Subcutaneous abdominal adipose tissue (tissue), 5 donors: Measurements from ENCODE around the gene SEMA3F.
"Not testable (repeated sequence)": the region's sequence is repeated elsewhere in the genome, so short reads cannot be mapped to it uniquely, and the experiment has no call there.

Experiments
- H3K27ac ChIP-seq: one replicate; pipeline ENCODE4 v1.7.0; 2013; ENCODE audit warnings: low read depth, mild to moderate bottlenecking, inconsistent platforms, low read length, moderate library complexity
- H3K27me3 ChIP-seq, 5 donors: one replicate each; pipeline ENCODE4 v1.7.0; 2013; ENCODE audit warnings: low read length in 5 of 5, inconsistent platforms in 1 of 5; ENCODE audit not compliant: control insufficient read depth in 5 of 5, insufficient read depth in 4 of 5
- H3K36me3 ChIP-seq, 5 donors: one replicate each; pipeline ENCODE4 v1.7.0; 2013; ENCODE audit warnings: low read length in 5 of 5; ENCODE audit not compliant: control insufficient read depth in 5 of 5, insufficient read depth in 5 of 5
- H3K4me1 ChIP-seq, 5 donors: one replicate each; pipeline ENCODE4 v1.7.0; 2013; ENCODE audit warnings: low read length in 5 of 5, mild to moderate bottlenecking in 3 of 5, moderate library complexity in 1 of 5; ENCODE audit not compliant: control insufficient read depth in 5 of 5, insufficient read depth in 5 of 5
- H3K4me3 ChIP-seq, 5 donors: one replicate each; pipeline ENCODE4 v1.7.0; 2013; ENCODE audit warnings: low read length in 5 of 5, low read depth in 1 of 5
- H3K9ac ChIP-seq, 5 donors: one replicate each; pipeline ENCODE4 v1.7.0; 2013; ENCODE audit warnings: low read length in 5 of 5, mild to moderate bottlenecking in 4 of 5, moderate library complexity in 3 of 5
- H3K9me3 ChIP-seq, 5 donors: one replicate each; pipeline ENCODE4 v1.7.0; 2013; ENCODE audit warnings: low read length in 5 of 5; ENCODE audit not compliant: control insufficient read depth in 5 of 5
- donor health status: healthy.
- donor health status: healthy.
- donor health status: healthy.
- donor health status: healthy.
- donor health status: healthy.

The SEMA3F gene

DNA sequence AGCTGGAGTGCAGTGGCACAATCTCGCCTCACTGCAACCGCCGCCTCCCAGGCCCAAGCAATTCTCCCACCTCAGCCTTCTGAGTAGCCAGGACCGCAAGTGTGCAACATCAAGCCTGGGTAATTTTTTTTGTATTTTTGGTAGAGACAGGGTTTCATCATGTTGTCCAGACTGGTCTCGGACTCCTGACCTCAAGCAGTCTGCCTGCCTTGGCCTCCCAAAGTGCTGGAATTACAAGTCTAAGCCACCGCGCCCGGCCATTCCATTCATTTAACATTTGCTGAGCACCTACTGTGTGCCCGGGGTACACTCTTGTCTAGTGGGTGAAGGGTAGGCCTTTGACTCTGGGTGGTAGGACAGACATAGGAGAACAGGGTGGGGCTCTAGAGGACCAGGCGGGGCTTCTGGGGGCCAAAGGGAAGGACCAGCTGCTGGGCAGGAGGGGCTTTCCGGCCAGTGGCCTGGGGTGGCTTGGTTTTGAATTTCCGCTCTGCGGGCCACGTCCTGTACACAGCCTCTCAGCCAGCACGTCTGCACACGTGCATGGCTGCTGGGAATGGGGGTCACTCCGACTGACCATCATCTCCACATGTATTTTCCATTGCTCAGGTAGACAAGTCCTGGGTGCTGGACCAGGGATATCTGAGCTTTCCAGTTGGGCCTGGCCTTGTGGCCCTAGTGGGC, 52.4 kb downstream of the SEMA3F start:
- no peak overlapping the region for H3K27ac ChIP-seq
- peaks cover 22 to 40% (median 32%) of the 10 kb centered on the region in 5 donors for H3K27me3 ChIP-seq
- H3K4me1 ChIP-seq = peaks cover 4 to 30% (median 21%) of the 10 kb centered on the region in 5 donors
- H3K9me3 ChIP-seq = no peaks in the 10 kb centered on the region
- no peak overlapping the region for H3K9ac ChIP-seq
- H3K36me3 ChIP-seq = no peaks in the 10 kb centered on the region
- H3K4me3 ChIP-seq = no peak overlapping the region

DNA sequence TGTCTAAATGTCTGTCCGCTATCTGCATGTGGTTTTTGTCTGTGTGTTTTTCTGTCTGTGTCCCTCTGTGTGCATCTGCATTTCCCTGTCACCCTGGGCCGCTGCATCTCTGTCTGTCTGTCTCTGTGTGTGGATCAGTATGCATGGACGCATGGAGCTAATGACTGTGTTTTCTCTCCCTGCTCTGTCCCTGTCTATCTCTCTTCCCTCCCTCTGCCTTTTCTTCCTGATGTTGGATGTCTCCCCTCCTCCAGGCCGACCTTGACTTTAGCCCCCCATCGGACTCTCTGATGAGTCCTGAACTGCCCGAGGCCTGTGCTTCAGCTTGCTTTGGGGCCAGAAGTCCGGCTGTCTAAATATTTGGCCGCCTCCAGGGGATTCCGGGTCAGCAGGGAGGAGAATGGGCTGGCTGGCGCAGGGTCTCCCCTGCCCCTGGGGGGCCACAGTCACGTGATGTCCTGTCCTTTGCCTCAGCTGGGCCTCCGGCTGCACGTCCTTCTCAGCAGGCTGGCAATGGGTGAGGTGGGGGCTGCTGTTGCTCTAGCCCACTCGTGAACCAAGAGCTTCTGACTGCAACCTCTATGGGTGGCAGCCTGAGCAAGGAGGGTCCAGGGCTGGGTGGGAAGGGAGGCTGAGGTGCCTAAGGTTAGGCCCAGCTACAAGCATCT, 53.7 kb downstream of the SEMA3F start:
- Histone ChIP-seq H3K27ac (no peak overlapping the region), H3K4me1 (peaks cover 4 to 35% (median 26%) of the 10 kb centered on the region in 5 donors), H3K9me3 (no peaks in the 10 kb centered on the region), H3K36me3 (no peaks in the 10 kb centered on the region), H3K9ac (peak overlapping the region in 1 of 5 donors; percentile 6), H3K4me3 (no peak overlapping the region), H3K27me3 (peaks cover 10 to 27% (median 20%) of the 10 kb centered on the region in 5 donors)

DNA sequence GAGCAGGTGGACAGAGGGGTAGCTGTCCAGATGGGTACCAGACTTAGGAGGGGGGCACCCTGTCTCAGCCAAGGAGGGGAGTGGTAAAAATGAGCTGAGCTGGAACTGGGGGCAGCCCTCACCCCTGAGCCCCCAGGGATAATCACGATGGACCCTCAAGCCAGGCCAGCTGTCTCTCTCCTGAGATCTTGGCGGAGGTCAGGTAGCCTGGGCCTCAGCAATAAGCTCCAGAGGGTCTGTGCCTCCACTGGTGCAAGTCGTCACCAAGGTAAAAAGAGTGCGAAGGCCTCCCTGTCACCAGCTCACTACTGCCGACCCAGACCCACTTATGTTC, 55.0 kb downstream of the SEMA3F start:
- peaks cover 3 to 16% (median 10%) of the 10 kb centered on the region in 5 donors for H3K27me3 ChIP-seq
- no peak overlapping the region for H3K27ac ChIP-seq
- H3K9me3 ChIP-seq = no peaks in the 10 kb centered on the region
- H3K36me3 ChIP-seq = no peaks in the 10 kb centered on the region
- H3K4me1 ChIP-seq = peaks cover 4 to 32% (median 23%) of the 10 kb centered on the region in 5 donors
- no peak overlapping the region for H3K4me3 ChIP-seq
- H3K9ac ChIP-seq = no peak overlapping the region

DNA sequence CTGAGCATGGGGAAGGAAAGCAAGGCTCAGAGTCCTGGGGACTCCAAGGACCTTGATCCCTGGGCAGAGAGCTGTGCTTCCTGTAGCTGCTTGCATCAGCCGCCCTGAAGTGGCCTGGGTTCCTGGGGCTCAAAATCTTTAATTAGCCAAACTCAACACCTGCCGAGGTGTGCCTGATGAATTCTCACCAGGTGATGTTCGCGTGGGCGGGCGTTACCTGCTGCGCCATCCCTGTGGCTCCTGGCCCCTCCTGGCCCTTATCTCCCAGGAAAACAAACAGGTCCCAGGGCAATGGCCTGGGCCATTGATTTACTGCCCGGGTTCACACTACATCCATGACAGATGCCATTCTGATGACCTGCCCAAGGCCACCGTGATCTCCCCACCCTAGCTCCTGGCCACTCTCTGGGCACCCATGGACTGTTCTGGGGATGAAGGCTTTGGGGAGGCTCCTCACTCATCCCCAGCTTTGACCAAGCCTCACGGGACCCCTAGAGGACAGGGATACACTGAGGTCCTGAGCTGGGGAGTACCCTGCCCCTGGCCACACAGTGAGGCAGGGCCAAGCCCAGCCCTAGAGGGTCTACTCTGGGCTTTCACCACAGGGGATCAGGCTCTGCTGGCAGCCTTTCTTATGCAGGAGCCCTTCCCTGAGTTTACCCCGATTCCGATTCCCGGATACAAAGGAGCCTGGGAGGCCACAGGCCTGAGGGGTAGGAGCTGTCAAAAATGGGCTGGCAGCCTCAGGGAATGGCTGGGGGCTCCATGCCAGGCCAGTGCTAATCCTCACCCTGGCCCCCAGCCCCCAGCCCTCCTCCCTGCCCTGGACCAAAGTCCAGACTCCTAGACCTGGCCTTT, 55.6 kb downstream of the SEMA3F start:
- Histone ChIP-seq H3K9me3 (no peaks in the 10 kb centered on the region), H3K36me3 (no peaks in the 10 kb centered on the region), H3K9ac (no peak overlapping the region), H3K27ac (no peak overlapping the region), H3K4me3 (no peak overlapping the region), H3K27me3 (peaks cover 0 to 10% (median 7%) of the 10 kb centered on the region in 5 donors), H3K4me1 (peaks cover 4 to 26% (median 17%) of the 10 kb centered on the region in 5 donors)

DNA sequence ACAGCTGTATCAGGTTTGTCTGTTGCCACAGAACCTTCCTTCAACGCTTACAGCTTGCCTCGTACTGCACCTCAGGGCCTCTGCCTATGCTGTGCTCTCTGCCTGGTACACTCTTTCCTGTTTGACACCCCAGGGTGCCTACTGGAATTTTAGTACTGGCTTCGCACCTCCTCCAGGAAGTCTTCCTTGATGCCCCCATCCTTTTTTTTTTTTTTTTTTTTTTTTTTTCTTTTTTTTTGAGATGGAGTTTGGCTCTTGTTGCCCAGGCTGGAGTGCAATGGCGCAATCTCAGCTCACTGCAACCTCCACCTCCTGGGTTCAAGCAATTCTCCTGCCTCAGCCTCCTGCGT, 56.2 kb downstream of the SEMA3F start:
- not testable (repeated sequence) for H3K27me3 ChIP-seq, H3K27ac ChIP-seq, H3K36me3 ChIP-seq, H3K9ac ChIP-seq, H3K9me3 ChIP-seq, H3K4me3 ChIP-seq
- peaks cover under 1 to 22% (median 14%) of the 10 kb centered on the region in 5 donors for H3K4me1 ChIP-seq

DNA sequence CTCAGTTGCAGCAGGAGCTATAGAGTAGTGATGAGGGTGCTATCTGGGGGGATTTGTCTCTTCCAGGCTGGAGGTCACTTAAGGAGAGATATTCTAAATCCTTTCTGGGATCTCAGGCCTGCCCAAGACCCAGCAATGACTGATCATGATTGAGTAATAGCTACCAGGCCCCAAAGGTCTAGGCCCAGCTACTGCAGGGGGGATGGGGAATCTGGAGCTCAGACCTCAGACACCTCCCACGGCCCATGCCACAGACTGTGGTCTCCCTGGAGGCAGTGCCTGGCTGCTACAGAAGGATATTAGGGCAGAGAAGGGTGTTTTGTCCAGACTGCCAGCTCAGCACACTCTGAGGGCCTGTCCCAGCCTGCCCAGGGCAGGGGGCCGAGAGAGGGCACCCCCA, 56.8 kb downstream of the SEMA3F start:
- H3K27ac ChIP-seq = no peak overlapping the region
- H3K4me3 ChIP-seq = no peak overlapping the region
- peaks cover 0 to 2% (median under 1%) of the 10 kb centered on the region in 5 donors for H3K27me3 ChIP-seq
- H3K9me3 ChIP-seq = no peaks in the 10 kb centered on the region
- peaks cover 0 to 22% (median 14%) of the 10 kb centered on the region in 5 donors for H3K4me1 ChIP-seq
- H3K9ac ChIP-seq = no peak overlapping the region
- H3K36me3 ChIP-seq = no peaks in the 10 kb centered on the region

DNA sequence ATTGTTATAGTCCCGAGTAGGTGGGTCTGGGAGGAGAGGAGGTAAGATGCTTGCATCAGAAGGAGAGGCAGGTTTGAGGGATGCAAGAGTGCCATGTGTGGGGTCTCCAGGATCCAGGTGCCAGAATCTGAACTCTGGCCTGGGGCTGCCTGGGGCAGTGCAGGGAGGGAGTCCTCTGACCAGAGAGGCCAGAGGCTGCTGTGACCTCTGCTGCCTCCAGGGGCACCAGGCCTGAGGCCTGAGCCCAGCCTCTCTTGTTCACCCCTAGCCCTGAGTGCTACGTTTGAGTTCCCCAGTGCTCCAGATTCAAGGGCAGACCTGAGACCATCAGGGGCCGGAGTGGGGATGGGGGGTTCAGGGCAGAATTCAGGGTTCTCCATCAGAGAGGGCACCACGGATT, 57.4 kb downstream of the SEMA3F start:
- Histone ChIP-seq H3K27me3 (peaks cover 0 to 2% (median 0%) of the 10 kb centered on the region in 5 donors), H3K36me3 (no peaks in the 10 kb centered on the region), H3K4me3 (no peak overlapping the region), H3K9me3 (no peaks in the 10 kb centered on the region), H3K4me1 (peaks cover 0 to 22% (median 14%) of the 10 kb centered on the region in 5 donors), H3K9ac (no peak overlapping the region), H3K27ac (no peak overlapping the region)

DNA sequence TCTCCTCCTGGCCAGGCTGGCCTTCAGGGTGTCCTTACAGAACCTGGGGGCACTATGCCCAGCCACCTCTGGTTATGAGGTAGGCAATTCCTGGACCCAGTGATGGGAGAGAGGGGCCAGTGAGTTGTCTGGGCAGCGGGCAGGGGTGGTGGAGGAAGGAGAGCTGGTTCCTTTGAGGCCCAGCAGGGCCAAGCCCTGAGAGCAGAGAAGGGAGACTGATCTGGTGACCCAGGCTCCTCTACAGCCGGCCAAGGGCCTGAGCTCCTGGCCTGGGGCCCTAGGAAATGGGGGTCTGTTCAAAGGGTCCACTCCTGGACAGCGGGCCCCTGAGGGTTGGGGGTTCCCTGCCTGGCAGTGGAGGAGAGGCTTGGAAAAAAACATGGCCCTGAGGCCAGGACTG, 57.8 kb downstream of the SEMA3F start:
- H3K4me1 ChIP-seq = peaks cover 0 to 22% (median 14%) of the 10 kb centered on the region in 5 donors
- no peaks in the 10 kb centered on the region for H3K9me3 ChIP-seq
- no peak overlapping the region for H3K9ac ChIP-seq
- H3K27ac ChIP-seq = no peak overlapping the region
- H3K27me3 ChIP-seq = peaks cover 0 to 2% (median 0%) of the 10 kb centered on the region in 5 donors
- H3K36me3 ChIP-seq = no peaks in the 10 kb centered on the region
- no peak overlapping the region for H3K4me3 ChIP-seq

DNA sequence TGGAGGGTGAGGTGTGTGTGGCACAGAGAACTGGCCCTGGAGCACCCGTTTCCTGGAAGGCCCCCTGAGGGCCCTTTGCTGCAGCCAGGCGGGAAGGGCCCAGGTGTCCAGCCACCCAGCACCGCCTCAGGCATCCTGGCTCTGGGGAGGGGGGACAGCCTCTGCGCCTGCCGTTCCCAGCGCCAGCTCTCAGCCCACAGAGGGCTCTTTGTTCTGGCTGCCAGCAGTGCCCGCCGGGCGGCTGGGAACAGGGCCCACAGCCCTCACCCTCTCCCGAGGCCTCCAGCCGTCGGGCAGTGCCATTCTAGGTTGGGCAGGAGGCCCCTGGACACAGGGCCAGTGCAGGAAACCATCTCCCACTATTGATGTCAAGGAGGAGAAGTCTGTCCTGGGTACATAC, 58.2 kb downstream of the SEMA3F start:
- H3K27ac ChIP-seq = no peak overlapping the region
- H3K4me1 ChIP-seq = peaks cover 0 to 22% (median 14%) of the 10 kb centered on the region in 5 donors
- H3K4me3 ChIP-seq = no peak overlapping the region
- no peaks in the 10 kb centered on the region for H3K9me3 ChIP-seq
- H3K9ac ChIP-seq = no peak overlapping the region
- no peaks in the 10 kb centered on the region for H3K36me3 ChIP-seq
- H3K27me3 ChIP-seq = peaks cover 0 to 2% (median 0%) of the 10 kb centered on the region in 5 donors

DNA sequence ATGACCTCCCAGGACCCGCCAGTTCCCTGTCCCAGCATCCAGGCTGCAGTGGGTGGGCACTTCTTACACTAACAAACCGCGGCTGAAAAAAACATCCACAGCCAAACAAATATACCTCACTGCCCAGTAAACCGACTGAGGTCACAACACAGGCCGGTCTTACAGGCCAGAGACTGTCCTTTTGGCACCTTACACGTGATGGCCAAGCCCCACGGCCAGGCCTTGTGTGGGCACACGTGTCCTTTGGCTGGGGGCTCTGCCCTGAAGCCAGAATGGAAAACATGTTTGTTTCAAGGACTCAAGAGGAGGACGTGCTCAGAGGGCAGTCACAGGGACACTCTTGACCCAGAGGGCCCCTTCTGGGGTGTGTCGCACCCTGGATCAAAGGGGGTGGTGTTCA, 59.7 kb downstream of the SEMA3F start:
- no peaks in the 10 kb centered on the region for H3K36me3 ChIP-seq
- H3K9ac ChIP-seq = no peak overlapping the region
- peaks cover 0 to 18% (median 9%) of the 10 kb centered on the region in 5 donors for H3K4me1 ChIP-seq
- no peaks in the 10 kb centered on the region for H3K9me3 ChIP-seq
- H3K4me3 ChIP-seq = no peak overlapping the region
- no peak overlapping the region for H3K27ac ChIP-seq
- peaks cover 0 to 2% (median 0%) of the 10 kb centered on the region in 5 donors for H3K27me3 ChIP-seq
